GM18867 (cell line): Measurements from ENCODE around the gene KIRREL1.
A peak's percentile ranks its signal among the peaks of the same experiment; 100 is the strongest.

Experiments
- ATAC-seq: cut with Tn5 transposase; IDR thresholded peaks from one replicate; pipeline ENCODE4 v1.9.1; 2021; ENCODE audit warnings: mild to moderate bottlenecking, moderate library complexity; ENCODE audit not compliant: unreplicated experiment

KIRREL1 gene

DNA sequence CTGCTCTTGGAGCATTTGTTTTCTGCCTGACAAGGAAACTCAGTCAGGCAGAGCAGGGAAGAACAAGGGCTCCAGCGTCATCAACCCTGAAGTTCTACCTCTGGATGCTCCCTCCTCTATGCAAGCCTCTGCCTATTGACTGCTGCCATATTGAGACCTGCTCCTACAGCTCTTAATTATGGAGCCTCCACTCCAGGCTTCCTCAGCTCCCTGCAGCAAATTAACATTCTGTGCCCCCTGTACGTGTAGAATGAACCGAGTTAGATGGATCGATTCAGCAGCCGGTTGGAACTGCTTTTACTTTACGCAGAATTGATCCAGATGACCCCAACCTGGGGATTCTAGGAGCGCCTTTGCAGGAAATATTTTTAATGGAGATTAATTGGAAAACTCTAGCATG is 68.7 kb downstream of the KIRREL1 start:
- no peak for ATAC-seq

DNA sequence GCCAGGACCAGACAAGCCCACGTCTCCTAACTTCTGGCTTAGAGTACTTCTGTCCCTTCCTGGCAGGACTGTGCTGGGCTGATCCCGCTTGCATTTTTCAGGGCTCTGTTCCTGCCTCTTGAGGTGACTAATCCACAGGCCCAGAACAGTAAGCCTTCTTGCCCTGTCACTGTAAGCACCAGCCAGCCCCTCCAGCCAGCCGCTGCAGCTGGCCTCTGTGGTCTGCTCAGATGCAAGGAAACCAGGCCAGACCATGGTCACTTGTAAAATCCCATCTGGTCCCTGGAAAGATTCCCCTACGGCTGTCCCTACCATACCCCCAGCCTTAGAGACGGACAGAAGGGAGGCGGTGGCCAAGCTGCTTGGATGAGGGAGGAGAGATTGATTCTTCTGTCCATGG is 74.2 kb downstream of the KIRREL1 start:
- ATAC-seq: no peak

DNA sequence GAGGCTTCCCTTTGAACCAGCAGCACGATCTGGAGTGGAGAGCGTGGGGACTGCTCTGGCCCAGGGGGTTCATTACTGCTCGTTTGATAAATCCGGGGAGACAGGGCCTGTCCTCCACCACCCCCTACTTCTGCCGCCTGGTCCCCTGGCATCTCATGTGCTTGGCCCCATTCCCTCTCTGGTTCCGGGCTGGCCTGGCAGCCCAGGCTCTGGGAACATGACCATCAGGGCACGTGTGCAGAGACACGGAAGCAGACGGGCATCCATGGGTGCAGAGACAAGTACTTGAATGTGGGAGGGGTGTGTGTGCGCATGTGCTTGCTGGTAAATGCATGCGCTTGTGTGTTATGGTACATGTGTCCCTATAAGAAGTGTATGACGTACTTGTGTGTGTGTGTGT is 75.5 kb downstream of the KIRREL1 start:
- no peak for ATAC-seq

DNA sequence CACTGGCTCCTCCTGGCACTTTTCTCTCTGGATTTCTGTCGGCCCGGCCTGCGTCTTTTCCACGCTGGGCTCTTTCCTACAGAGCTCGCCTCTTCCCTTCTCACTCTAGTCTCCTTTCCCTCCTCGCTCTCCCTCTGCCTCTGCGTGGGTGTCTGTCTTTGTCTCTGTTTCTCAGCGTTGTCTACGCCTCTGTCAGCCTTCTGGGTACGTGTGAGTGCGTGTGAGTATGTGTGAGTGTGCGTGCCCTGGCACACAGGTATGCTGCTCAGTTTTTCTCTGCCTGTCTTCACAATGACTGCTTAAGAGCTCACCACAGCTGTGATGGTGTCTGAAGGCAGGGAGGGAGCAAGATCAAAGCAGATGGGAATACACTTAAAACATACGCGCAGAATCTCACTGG is 77.7 kb downstream of the KIRREL1 start:
- no peak for ATAC-seq

DNA sequence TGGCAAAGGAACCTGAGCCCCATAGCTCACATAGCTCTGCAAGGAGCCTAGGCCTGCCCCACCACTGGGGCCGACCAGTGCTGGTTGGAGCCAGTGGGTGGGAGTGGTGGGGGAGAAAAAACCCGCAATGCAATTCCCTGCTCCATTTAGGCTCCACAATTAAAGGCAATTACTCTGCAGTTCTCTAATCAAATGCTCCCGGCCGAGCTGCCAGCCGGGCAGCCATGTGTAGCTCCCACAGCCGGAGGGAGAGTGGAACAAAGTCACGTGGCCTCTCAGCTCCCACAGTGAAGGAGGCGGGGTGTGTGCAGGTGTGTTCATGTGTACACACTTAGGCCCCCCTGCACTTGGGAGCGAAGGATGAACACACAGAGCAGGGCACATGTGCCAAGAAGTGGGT is 81.6 kb downstream of the KIRREL1 start:
- no peak for ATAC-seq

DNA sequence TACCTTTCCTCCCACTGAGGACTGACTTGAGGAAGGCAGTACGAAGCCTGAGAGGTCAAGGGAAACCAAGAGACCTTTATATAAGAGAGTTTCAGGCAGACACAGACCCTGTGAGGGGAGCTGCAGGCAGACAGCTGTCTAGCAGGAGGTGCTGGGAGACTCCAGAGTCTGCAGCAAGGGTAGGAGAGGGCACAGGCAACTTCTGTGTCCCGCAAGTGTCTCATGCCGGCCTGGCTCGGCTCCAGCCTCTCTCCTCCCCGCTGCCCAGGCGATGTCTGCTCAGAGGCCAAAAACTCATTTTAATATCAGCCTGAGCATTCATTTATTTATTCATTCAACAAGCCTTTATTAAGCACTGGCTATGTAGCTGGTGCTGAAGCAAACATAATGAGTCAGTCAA is 83.0 kb downstream of the KIRREL1 start:
- no peak for ATAC-seq

DNA sequence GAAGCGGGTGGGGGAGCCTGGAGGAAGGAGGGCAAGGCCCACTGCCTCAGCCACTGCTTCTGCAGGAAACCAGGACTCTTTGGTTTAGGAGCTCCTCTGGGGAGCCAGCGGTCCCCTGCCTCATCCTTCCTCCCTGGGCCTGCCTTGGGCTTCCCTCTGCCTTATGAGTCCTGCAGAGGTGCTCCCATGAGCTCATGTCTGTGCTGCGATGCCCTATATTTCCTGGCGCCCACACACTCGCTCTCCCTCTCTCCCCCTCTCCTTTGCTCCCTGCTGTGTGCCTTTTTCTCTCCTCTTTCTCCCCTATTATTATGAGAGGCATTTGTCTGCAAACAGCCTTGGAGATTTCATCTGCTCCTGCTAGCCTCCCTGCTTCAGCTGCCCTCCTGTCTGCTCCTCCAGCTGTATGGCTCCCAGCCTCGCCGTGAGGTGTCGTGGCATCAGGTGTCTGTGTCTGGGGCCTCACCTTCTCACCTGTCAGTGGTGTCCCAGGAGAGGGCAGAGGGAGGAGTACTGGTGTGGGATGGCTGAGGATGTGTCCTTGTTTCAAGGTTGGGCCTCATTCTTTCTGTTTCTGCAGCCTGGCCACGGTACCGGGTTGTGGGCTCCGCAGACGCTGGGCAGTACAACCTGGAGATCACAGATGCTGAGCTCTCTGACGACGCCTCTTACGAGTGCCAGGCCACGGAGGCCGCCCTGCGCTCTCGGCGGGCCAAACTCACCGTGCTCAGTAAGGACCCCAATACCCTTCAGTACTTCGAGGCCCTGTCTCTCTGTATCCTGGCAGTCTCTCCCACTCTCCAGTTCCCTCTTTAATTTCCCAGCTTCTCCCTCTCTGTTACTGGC is 84.2 kb downstream of the KIRREL1 start:
- no peak for ATAC-seq

DNA sequence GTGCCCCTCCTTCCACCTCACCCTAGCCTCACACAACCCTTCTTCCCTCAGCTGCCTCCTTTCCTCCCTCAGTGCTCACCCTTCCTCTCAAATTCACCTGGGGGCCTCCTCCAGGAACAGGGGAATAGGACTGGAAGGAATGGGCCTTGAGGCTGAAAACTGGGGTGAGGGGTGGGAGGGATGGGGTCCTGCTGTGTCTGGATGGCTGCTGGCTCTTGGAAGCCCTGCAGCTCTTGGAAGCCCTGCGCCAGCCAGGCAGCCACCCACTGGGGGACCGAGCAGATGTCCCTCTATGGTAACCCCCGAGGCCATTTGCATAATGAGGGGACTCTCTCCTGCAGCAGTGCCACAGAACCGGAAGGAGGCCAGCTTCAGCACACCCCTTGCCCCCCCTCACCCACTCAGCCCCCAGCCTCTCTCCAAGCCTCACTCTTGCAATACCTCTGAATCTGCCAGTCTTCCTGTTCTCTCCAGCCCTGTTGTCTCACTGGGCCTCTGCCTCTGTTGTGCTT is 85.2 kb downstream of the KIRREL1 start:
- no peak for ATAC-seq

DNA sequence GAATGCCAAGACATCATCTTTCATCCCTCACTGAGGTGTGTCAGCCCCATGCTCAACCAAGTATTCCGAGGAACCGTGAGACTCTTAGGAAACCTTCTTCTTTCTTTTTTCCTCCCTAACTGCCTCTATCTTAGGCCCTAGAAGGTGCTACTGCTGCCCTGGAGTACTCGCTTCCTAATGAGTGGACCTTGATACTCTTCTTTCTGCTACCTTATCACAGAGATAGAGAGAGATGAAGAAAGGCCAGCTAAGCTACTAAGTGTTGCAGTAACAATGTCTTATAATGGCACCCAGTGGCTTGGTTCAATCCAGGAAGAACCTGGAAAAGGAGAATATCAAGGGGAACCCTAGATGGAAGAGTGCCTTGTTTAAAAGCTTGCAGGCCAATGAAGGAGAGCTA is 86.6 kb downstream of the KIRREL1 start:
- ATAC-seq: no peak

DNA sequence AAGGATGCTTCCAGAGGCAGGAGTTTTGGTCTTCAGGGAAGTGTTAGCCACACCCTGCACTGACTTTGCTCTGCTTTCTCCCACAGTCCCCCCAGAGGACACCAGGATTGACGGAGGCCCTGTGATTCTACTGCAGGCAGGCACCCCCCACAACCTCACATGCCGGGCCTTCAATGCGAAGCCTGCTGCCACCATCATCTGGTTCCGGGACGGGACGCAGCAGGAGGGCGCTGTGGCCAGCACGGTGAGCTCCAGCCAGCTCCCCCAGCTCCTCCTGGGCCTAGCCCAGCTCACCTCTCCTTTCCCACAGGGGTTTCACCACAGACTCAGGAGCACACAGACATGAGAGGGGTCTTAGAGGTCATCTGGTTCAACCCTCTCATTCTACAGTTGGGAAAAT is 90.9 kb downstream of the KIRREL1 start:
- no peak for ATAC-seq

DNA sequence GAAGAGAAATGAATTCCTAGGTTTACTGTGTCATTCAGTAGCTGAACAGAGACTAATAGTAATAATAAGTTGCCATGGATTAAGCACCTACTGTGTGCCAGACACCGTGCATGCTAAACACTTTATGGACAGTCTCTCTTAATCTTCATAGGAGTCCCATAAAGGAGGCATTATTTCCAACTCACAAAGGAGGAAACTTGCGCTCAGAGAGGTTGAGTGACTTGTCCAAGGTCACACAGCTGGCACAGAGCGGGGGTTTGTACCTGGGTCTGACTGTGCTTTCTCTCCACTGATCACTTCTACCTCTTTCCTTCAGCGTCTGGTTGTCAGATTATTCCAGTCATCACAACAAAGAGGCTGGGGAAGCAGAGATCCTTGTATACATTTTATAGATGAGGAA is 91.3 kb downstream of the KIRREL1 start:
- no peak for ATAC-seq

DNA sequence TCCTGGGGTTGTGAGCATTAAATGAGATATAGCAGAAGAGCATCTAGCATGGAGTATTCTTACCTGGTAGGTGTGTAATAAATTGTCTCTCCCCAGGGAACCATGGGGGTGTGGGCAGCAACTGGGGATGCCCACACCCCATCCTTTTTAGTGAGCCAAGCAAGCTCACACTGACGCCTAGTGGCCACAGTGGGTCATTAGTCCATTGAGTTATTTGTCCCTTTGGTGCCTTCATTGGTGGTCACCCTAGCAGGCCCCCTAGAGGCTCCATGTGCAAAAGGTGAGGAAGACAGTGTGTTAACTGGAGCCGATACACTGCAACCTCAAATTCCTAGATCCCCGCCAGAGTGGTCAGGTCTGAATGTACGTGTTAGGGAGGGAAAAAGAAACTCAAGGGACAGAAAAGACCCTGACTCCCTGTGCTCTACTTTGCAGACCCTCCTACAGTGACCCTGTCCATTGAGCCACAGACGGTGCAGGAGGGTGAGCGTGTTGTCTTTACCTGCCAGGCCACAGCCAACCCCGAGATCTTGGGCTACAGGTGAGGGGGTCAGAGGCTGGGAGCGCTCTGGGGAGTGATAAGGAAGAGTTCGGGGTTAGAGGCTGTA is 94.0 kb downstream of the KIRREL1 start:
- peak; percentile 75 for ATAC-seq

DNA sequence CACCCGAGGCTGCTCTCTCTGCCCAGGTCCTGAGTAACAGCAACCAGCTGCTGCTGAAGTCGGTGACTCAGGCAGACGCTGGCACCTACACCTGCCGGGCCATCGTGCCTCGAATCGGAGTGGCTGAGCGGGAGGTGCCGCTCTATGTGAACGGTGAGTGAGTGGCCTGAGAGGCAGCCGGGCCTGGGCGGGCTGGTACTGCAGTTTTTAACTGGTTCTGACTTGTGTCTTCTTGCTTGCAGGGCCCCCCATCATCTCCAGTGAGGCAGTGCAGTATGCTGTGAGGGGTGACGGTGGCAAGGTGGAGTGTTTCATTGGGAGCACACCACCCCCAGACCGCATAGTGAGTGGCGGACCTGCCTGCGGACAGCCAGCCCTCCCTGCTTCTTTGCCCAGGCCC is 96.0 kb downstream of the KIRREL1 start:
- no peak for ATAC-seq

DNA sequence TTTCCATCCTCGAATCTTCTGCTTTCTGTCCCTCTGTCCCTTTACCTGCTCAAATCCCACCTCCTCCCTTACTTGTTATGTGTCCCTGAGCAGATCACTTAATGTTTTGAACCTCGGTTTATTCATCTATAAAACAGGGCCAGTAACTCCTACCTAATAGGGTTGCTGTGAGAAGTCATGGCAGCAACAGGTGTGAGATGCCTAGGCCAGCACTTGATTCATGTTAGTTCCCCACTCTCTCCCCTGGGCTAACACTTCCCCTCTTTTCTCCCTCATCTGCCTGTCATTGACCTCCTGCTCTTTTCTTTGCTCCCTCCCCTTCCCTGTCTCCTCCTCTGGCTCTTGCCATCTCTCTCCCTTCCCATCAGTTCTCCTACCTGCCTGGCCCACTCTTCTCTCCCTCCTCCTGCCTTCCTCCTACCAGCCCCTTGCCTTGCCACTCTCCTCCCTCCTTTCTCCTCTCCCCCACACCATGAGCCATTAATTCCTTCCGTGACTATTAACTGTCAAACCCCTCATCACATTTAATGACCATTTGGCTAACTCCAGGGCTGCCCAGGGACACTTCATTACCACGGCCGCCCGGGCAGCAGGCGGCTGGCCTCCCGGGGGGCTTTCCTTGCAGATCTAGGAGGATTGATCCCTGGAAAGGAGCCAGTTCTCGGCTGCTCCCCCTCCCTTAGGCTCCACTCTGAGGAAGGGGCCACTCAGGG is 96.6 kb downstream of the KIRREL1 start:
- no peak for ATAC-seq

DNA sequence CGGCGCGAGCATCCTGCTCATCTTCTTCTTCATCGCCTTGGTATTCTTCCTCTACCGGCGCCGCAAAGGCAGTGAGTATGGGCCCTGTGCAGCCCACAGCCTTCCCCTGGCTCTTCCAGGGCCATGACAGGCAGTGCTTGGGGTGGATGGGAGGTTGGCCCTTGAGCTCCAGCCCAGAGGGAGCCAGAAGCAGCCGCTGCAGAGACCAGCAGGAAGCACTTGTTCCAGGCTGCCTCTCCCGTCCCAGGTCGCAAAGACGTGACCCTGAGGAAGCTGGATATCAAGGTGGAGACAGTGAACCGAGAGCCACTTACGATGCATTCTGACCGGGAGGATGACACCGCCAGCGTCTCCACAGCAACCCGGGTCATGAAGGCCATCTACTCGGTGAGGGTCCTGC is 99.9 kb downstream of the KIRREL1 start:
- ATAC-seq: no peak

DNA sequence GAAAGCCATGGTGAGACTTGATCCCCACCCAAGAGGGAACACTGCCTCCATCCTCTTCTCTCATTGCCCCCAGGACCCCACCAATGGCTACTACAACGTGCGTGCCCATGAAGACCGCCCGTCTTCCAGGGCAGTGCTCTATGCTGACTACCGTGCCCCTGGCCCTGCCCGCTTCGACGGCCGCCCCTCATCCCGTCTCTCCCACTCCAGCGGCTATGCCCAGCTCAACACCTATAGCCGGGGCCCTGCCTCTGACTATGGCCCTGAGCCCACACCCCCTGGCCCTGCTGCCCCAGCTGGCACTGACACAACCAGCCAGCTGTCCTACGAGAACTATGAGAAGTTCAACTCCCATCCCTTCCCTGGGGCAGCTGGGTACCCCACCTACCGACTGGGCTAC is 101.1 kb downstream of the KIRREL1 start:
- ATAC-seq: no peak

DNA sequence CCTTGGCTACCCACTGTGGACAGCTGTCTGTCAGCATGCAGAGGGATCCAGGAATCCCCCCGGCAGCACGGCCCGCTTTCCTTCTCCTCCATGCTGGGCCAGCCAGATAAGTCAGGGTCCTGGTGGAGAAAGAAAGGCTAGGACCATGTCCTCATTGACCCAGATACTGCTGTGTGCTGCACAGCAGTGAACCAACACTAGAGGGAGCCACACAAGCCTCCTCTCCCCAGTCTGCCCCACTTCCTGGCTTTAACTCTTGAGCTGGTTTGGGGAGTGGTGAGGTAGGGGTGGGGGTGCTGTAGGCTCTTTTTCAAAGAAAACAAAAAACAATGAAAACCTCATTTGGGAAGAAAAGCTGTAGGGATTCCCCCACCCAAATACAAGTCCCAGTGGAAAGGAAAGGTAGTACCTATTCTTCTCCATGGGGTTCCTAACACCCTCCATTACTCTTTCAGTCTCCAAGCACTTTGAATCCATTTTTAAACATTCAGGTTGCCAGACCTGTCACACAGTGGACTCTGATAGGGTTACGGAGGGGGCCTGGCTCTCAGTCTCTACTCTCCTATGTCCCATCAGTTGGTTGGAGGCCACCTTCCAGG is 102.4 kb downstream of the KIRREL1 start:
- peak; percentile 77 for ATAC-seq

DNA sequence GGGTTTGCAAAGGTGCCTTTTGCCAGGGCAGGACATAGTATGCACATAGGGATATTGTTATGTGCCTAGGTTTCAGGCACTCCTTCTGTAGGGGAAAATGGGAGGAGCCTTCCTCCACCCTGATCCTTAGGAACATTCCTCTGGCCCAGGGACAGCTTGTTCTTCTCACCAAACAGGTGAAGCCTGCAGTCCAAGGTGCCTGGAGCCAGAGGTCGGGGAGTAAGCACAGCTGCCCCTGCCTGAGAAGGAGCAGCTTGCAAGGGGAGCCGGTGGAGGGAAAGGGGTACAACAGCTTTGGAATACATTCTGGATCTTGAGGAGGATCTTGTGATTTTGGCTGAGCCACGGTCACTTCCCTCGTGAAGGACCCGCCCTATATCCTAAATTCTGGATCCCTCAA is 104.8 kb downstream of the KIRREL1 start:
- ATAC-seq: no peak

DNA sequence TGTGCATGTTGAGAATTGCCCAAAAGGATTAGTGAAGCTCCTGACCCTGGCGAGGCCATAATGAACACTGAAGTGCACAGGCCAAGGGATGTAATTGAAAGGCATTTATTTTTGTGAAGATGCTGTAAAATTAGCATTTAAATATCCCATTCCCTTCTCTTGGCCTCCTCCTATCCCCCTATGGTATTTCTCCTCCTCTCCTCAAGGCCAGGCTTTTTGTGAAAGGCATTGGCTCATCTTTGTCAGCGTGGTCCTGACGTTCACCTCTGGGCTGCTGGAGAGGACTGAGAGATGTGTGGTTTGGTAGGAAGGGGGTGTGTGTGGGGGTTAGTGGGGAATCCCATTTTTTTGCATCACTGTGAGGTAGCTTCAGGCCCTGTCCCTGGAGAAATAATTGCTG is 105.7 kb downstream of the KIRREL1 start:
- ATAC-seq: no peak

DNA sequence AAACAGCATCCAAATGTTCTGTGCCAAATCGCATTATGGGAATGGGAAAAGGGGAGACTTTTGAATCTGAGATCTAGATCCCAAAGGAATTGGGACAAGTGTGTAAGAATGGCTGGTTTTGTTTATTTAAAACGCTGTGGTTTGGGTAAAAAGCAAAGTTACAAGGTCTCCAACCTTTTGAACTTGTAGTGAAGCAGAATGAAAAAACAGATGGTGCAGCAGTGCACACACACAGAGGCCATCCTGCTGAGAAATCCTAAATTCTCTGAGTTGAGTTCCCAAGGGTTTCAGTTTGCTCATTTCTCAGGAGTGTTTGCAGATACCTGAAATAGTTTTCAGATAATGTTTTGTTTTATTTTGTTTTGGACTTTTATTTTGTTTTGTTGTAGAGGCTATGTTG is 107.1 kb downstream of the KIRREL1 start:
- ATAC-seq: no peak

DNA sequence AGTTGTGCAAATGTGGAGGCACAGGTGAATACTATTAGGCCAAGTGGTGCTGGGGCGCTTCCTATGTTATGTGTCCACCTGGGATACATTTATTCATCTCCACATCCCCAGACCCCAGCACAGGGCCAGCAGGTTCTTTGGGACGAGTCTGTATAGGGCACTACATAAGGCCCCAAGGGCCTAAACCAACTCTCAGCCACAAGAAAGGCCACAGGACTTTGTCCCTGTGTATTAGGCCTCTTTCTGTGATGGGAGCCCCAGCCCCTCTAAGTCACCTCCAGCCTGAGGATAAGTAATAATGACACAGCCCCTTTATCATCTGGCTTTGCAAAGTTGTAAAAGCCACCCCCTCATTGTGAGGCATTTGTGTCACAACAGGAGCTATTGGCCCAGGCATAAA is 108.0 kb downstream of the KIRREL1 start:
- ATAC-seq: no peak
